HepG2 (cell line): ENCODE data around the gene RAB3B. TPM values are rescaled to one million over a fixed set of nuclear protein-coding genes. Genes with fewer than 3 reads are reported as not detected.
A peak's percentile ranks its signal among the peaks of the same experiment; 100 is the strongest.

Experiments used
- EP300 ChIP-seq, 3 experiments: sonication (generic) in 1 of 3; formaldehyde crosslinking in 1 of 3; IDR thresholded peaks; 2 replicates each; pipeline versions ENCODE4 v1.5.1 to v1.6.1; 2011 to 2020; ENCODE audit warnings: low read depth in 2 of 3, low read length in 2 of 3, borderline replicate concordance in 1 of 3, improper control_type of control experiment in 1 of 3, mild to moderate bottlenecking in 1 of 3, missing genetic modification reagents in 1 of 3, moderate library complexity in 1 of 3
- ESRRA ChIP-seq: sonication (generic); formaldehyde crosslinking; IDR thresholded peaks from 2 replicates; pipeline ENCODE4 v1.5.1; 2020; ENCODE audit warnings: mild to moderate bottlenecking, low read depth, missing genetic modification reagents
- ETV5 ChIP-seq: IDR thresholded peaks from 2 replicates; pipeline ENCODE4 v1.6.1; 2018; ENCODE audit warnings: missing biosample characterization, missing genetic modification reagents, inconsistent platforms, borderline replicate concordance
- HOXA7 ChIP-seq: sonication (generic); formaldehyde crosslinking; IDR thresholded peaks from 2 replicates; pipeline ENCODE4 v1.8.1; 2022; ENCODE audit warnings: mild to moderate bottlenecking, missing genetic modification reagents, moderate library complexity
- KAT2B ChIP-seq: fragments of 150-350 bp; IDR thresholded peaks from 2 replicates; pipeline ENCODE4 v1.6.1; 2014; ENCODE audit warnings: low read depth, low read length, borderline replicate concordance
- KAT8 ChIP-seq: IDR thresholded peaks from 2 replicates; pipeline ENCODE4 v1.6.1; 2016; ENCODE audit warnings: missing genetic modification reagents, missing compliant biosample characterization
- KMT2A ChIP-seq: sonication (generic); formaldehyde crosslinking; IDR thresholded peaks from 2 replicates; pipeline ENCODE4 v1.4.0; 2020; ENCODE audit warnings: missing genetic modification reagents
- NONO ChIP-seq, 2 experiments: fragments of 450-650 bp in 1 of 2; sonication (generic) in 1 of 2; formaldehyde crosslinking in 1 of 2; IDR thresholded peaks in 1 of 2; conservative IDR thresholded peaks in 1 of 2; 2 replicates each; pipeline versions ENCODE4 v1.6.1 to v1.8.0; 2017 to 2022; ENCODE audit warnings: mild to moderate bottlenecking in 1 of 2, missing genetic modification reagents in 1 of 2, moderate library complexity in 1 of 2
- REPIN1 ChIP-seq: sonication (generic); formaldehyde crosslinking; IDR thresholded peaks from 2 replicates; pipeline ENCODE4 v1.8.0; 2022; ENCODE audit warnings: missing genetic modification reagents, low read depth, mild to moderate bottlenecking, borderline replicate concordance
- TSC22D2 ChIP-seq: sonication (generic); formaldehyde crosslinking; IDR thresholded peaks from 2 replicates; pipeline ENCODE4 v1.5.1; 2020; ENCODE audit warnings: missing genetic modification reagents, mild to moderate bottlenecking, borderline replicate concordance
- ZBTB8A ChIP-seq: sonication (generic); formaldehyde crosslinking; IDR thresholded peaks from 2 replicates; pipeline ENCODE4 v1.4.0; 2020; ENCODE audit warnings: mild to moderate bottlenecking, low read depth, missing genetic modification reagents, borderline replicate concordance
- ZNF230 ChIP-seq: sonication (generic); formaldehyde crosslinking; IDR thresholded peaks from 2 replicates; pipeline ENCODE4 v1.4.0; 2020; ENCODE audit warnings: mild to moderate bottlenecking, missing genetic modification reagents
- ZNF530 ChIP-seq: sonication (generic); formaldehyde crosslinking; IDR thresholded peaks from 2 replicates; pipeline ENCODE4 v1.5.0; 2020; ENCODE audit warnings: low read depth, mild to moderate bottlenecking, missing genetic modification reagents
- ZNF569 ChIP-seq: sonication (generic); formaldehyde crosslinking; IDR thresholded peaks from 2 replicates; pipeline ENCODE4 v1.5.0; 2020; ENCODE audit warnings: mild to moderate bottlenecking, missing genetic modification reagents, moderate library complexity, borderline replicate concordance
- ZNF720 ChIP-seq: sonication (generic); formaldehyde crosslinking; IDR thresholded peaks from 2 replicates; pipeline ENCODE4 v1.4.0; 2020; ENCODE audit warnings: missing genetic modification reagents
- ZNF781 ChIP-seq: sonication (generic); formaldehyde crosslinking; IDR thresholded peaks from 2 replicates; pipeline ENCODE4 v1.5.1; 2020; ENCODE audit warnings: borderline replicate concordance, mild to moderate bottlenecking, missing genetic modification reagents; ENCODE audit errors: not compliant biosample characterization
- polyA plus RNA-seq, 8 experiments: library from polyadenylated mRNA; depleted of rRNA in 3 of 8; stranded (reverse) in 7 of 8; unstranded in 1 of 8; fragments of >200 nt; fragmentation: Illumina TruSeq in 4 of 8; extraction: Trizol in 4 of 8; gene quantifications; 2 replicates each; pipeline versions ENCODE4 v1.2.1 to v1.2.3, GENCODE V29; 2011 to 2016; ENCODE audit warnings: low read depth in 4 of 8, missing spikeins in 1 of 8, mixed read lengths in 1 of 8; ENCODE audit not compliant: insufficient read depth in 1 of 8
- total RNA-seq, 5 experiments: library from RNA; depleted of rRNA; stranded (reverse); fragments of >200 nt; fragmentation: Illumina TruSeq; extraction: Trizol; gene quantifications; 2 replicates each; pipeline ENCODE4 v1.2.3, GENCODE V29; 2016; ENCODE audit warnings: low read depth in 1 of 5
- TF ChIP-seq, protein P1 (sequence below): sonication (generic); formaldehyde crosslinking; IDR thresholded peaks from 2 replicates; pipeline ENCODE4 v1.5.0; 2020; ENCODE audit warnings: missing genetic modification reagents
- TF ChIP-seq, protein P2 (sequence below): sonication (generic); formaldehyde crosslinking; IDR thresholded peaks from 2 replicates; pipeline ENCODE4 v1.4.0; 2020; ENCODE audit warnings: mild to moderate bottlenecking, missing genetic modification reagents
- TF ChIP-seq, protein P3 (sequence below): sonication (generic); formaldehyde crosslinking; IDR thresholded peaks from 2 replicates; pipeline ENCODE4 v1.9.0; 2021; ENCODE audit warnings: missing genetic modification reagents, mild to moderate bottlenecking, borderline replicate concordance
- TF ChIP-seq, protein P4 (sequence below): sonication (generic); formaldehyde crosslinking; IDR thresholded peaks from 2 replicates; pipeline ENCODE4 v1.4.0; 2020; ENCODE audit warnings: missing genetic modification reagents
- TF ChIP-seq, protein P5 (sequence below): sonication (generic); formaldehyde crosslinking; IDR thresholded peaks from 2 replicates; pipeline ENCODE4 v1.5.0; 2020; ENCODE audit warnings: mild to moderate bottlenecking, missing genetic modification reagents

Gene RAB3B
- total and polyA plus RNA-seq, 2 of the 13 experiments (the other 11 are each of a cell fraction or from before 2014, with no cell fraction given) = 1.0 to 1.2 TPM

DNA sequence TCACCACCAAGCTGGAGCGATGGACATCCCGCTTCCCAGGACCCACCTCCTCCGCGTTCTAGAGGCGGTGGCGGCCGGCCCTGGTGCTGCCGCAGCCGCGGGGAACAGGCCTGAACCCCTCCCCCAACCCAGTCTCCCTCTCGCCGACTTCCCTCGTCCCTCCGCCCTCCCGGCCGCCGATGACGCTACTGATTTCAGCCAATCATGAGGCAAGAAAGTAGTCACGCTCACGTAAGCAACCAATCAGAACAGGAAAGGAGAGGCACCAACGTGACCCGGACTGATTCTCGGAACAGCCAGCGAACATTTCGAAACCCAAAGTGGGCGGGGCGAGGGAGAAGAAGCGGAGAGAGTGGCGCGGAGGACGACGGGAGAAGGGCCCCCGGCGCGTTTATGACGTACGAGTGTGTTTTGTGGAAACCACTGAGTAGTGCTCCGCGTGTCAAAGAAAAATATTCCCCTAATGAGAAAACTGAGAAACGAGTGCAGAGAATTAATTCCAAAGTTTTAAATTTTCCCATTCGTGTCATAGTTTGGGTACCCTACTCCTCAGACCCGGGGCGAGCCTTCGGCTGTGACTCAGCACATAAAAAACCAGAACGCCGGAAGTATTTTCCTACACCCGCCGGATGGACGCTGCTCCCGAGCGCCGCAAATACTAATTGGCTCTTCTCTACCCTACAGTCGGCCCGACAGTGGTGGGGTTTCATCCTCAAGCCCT lies 111.7 kb downstream of the RAB3B start, which contains the start of gene NRDC (continued):
- TF ChIP-seq, protein P1, sequence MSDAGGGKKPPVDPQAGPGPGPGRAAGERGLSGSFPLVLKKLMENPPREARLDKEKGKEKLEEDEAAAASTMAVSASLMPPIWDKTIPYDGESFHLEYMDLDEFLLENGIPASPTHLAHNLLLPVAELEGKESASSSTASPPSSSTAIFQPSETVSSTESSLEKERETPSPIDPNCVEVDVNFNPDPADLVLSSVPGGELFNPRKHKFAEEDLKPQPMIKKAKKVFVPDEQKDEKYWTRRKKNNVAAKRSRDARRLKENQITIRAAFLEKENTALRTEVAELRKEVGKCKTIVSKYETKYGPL (CRISPR knock-in tag) = 0 out of 2 replicates have a peak, but pooled peaks have one; percentile 65
- TF ChIP-seq ZBTB8A (CRISPR knock-in tag) = no peak
- TF ChIP-seq, protein P2, sequence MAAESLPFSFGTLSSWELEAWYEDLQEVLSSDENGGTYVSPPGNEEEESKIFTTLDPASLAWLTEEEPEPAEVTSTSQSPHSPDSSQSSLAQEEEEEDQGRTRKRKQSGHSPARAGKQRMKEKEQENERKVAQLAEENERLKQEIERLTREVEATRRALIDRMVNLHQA (CRISPR knock-in tag) = no peak
- no peak for TF ChIP-seq HOXA7 (CRISPR knock-in tag)
- no peak for TF ChIP-seq ESRRA (CRISPR knock-in tag)
- TF ChIP-seq, protein P3, sequence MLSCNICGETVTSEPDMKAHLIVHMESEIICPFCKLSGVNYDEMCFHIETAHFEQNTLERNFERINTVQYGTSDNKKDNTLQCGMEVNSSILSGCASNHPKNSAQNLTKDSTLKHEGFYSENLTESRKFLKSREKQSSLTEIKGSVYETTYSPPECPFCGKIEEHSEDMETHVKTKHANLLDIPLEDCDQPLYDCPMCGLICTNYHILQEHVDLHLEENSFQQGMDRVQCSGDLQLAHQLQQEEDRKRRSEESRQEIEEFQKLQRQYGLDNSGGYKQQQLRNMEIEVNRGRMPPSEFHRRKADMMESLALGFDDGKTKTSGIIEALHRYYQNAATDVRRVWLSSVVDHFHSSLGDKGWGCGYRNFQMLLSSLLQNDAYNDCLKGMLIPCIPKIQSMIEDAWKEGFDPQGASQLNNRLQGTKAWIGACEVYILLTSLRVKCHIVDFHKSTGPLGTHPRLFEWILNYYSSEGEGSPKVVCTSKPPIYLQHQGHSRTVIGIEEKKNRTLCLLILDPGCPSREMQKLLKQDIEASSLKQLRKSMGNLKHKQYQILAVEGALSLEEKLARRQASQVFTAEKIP (CRISPR knock-in tag) = no peak
- peak; percentile 48 for TF ChIP-seq ZNF230 (CRISPR knock-in tag)
- TF ChIP-seq ZNF530 (CRISPR knock-in tag) = no peak
- TF ChIP-seq ETV5 (CRISPR knock-in tag) = peak; percentile 63
- peak; percentile 93; the same call in 1 of the 2 replicates for TF ChIP-seq KMT2A
- TF ChIP-seq ZNF569 (CRISPR knock-in tag) = no peak
- TF ChIP-seq NONO (IDR thresholded peaks at IDR 0.05) = no peak
- TF ChIP-seq NONO (CRISPR knock-in tag; conservative IDR thresholded peaks at IDR 0.05) = peak; percentile 83
- TF ChIP-seq ZNF720 (CRISPR knock-in tag) = no peak
- peak; percentile 21 for TF ChIP-seq ZNF781 (CRISPR knock-in tag)
- no peak for TF ChIP-seq KAT2B
- TF ChIP-seq KAT8 = peak; percentile 96
- TF ChIP-seq EP300 (IDR thresholded peaks at IDR 0.05; ENCODE audit: low read depth in 2 of 2, low read length in 2 of 2) = peak in 1 of 2 experiments; percentile 77; a peak in 2 of 4 replicates
- TF ChIP-seq EP300 (CRISPR knock-in tag; IDR thresholded peaks at IDR 0.05; ENCODE audit: borderline replicate concordance) = no peak; the same call in 1 of the 2 replicates
- TF ChIP-seq, protein P4, sequence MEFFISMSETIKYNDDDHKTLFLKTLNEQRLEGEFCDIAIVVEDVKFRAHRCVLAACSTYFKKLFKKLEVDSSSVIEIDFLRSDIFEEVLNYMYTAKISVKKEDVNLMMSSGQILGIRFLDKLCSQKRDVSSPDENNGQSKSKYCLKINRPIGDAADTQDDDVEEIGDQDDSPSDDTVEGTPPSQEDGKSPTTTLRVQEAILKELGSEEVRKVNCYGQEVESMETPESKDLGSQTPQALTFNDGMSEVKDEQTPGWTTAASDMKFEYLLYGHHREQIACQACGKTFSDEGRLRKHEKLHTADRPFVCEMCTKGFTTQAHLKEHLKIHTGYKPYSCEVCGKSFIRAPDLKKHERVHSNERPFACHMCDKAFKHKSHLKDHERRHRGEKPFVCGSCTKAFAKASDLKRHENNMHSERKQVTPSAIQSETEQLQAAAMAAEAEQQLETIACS (CRISPR knock-in tag) = no peak
- no peak for TF ChIP-seq TSC22D2 (CRISPR knock-in tag)
- peak; percentile 53; the same call in 1 of the 2 replicates for TF ChIP-seq REPIN1
- TF ChIP-seq, protein P5, sequence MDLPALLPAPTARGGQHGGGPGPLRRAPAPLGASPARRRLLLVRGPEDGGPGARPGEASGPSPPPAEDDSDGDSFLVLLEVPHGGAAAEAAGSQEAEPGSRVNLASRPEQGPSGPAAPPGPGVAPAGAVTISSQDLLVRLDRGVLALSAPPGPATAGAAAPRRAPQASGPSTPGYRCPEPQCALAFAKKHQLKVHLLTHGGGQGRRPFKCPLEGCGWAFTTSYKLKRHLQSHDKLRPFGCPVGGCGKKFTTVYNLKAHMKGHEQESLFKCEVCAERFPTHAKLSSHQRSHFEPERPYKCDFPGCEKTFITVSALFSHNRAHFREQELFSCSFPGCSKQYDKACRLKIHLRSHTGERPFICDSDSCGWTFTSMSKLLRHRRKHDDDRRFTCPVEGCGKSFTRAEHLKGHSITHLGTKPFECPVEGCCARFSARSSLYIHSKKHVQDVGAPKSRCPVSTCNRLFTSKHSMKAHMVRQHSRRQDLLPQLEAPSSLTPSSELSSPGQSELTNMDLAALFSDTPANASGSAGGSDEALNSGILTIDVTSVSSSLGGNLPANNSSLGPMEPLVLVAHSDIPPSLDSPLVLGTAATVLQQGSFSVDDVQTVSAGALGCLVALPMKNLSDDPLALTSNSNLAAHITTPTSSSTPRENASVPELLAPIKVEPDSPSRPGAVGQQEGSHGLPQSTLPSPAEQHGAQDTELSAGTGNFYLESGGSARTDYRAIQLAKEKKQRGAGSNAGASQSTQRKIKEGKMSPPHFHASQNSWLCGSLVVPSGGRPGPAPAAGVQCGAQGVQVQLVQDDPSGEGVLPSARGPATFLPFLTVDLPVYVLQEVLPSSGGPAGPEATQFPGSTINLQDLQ (CRISPR knock-in tag) = no peak
